Measurements from ENCODE around the gene PRKAG3. TPM values are rescaled to one million over a fixed set of nuclear protein-coding genes. Genes with fewer than 3 reads are reported as not detected.

PRKAG3 gene
- polyA plus RNA-seq, 1 experiment = not detected

GRCh38 chr2:218863021-218863520 is 31.5 kb upstream of the PRKAG3 start:
- TF ChIP-seq CTCF (IDR thresholded peaks at IDR 0.05; ENCODE audit: insufficient read depth, low read depth, low read length) = no peak
- Histone ChIP-seq H3K4me3 (ENCODE audit: low read depth, low read length) (no peak overlapping the region), H3K36me3 (ENCODE audit: control insufficient read depth, insufficient read depth, low read length) (no peaks in the 10 kb centered on the region), H3K27me3 (ENCODE audit: control insufficient read depth, insufficient read depth, low read length) (peaks cover 46% of the 10 kb centered on the region)
- no peak for DNase-seq (ENCODE audit: low read depth)
- ChIA-PET CTCF (interaction anchor here (0.8 to 9.9 kb wide), 4 partner anchors 11 to 137 kb away, joined by 3 to 83 read pairs (median 16); no protein-coding TSS in a partner anchor), POLR2A (interaction anchor here (0.6 kb wide), 1 partner anchor 13 kb away, joined by 4 read pairs; no protein-coding TSS in a partner anchor)

- TF ChIP-seq CTCF (IDR thresholded peaks at IDR 0.05; ENCODE audit: insufficient read depth, low read depth, low read length) = no peak
- H3K36me3 ChIP-seq (ENCODE audit: control insufficient read depth, insufficient read depth, low read length) = no peaks in the 10 kb centered on the region
- no peak for DNase-seq (ENCODE audit: low read depth)
- no peak overlapping the region for H3K4me3 ChIP-seq (ENCODE audit: low read depth, low read length)
- CTCF ChIA-PET = interaction anchor here (1.0 to 9.9 kb wide), 5 partner anchors 10 to 151 kb away, joined by 3 to 83 read pairs (median 4); no protein-coding TSS in a partner anchor
- POLR2A ChIA-PET = no interaction called here
- H3K27me3 ChIP-seq (ENCODE audit: control insufficient read depth, insufficient read depth, low read length) = peaks cover 52% of the 10 kb centered on the region
Measured at GRCh38 chr2:218861645-218862318, 30.2 kb upstream of the PRKAG3 start.

GRCh38 chr2:218860950-218861381 is 29.4 kb upstream of the PRKAG3 start:
- CTCF ChIA-PET = interaction anchor here (0.7 to 9.9 kb wide), 10 partner anchors 8 to 287 kb away, joined by 3 to 83 read pairs (median 4); no protein-coding TSS in a partner anchor
- Histone ChIP-seq H3K27me3 (ENCODE audit: control insufficient read depth, insufficient read depth, low read length) (peaks cover 54% of the 10 kb centered on the region), H3K4me3 (ENCODE audit: low read depth, low read length) (no peak overlapping the region), H3K36me3 (ENCODE audit: control insufficient read depth, insufficient read depth, low read length) (no peaks in the 10 kb centered on the region)
- TF ChIP-seq CTCF (IDR thresholded peaks at IDR 0.05; ENCODE audit: insufficient read depth, low read depth, low read length) = no peak
- no peak for DNase-seq (ENCODE audit: low read depth)
- POLR2A ChIA-PET = interaction anchor here (0.5 kb wide), 1 partner anchor 130 kb away, joined by 6 read pairs; no protein-coding TSS in a partner anchor

- no peak overlapping the region for H3K4me3 ChIP-seq (ENCODE audit: low read depth, low read length)
- CTCF ChIA-PET = interaction anchor here (0.8 to 9.9 kb wide), 8 partner anchors 8 to 149 kb away, joined by 3 to 83 read pairs (median 4); no protein-coding TSS in a partner anchor
- H3K36me3 ChIP-seq (ENCODE audit: control insufficient read depth, insufficient read depth, low read length) = no peaks in the 10 kb centered on the region
- POLR2A ChIA-PET = interaction anchor here (0.5 kb wide), 1 partner anchor 130 kb away, joined by 6 read pairs; no protein-coding TSS in a partner anchor
- H3K27me3 ChIP-seq (ENCODE audit: control insufficient read depth, insufficient read depth, low read length) = peaks cover 60% of the 10 kb centered on the region
- no peak for DNase-seq (ENCODE audit: low read depth)
- TF ChIP-seq CTCF (IDR thresholded peaks at IDR 0.05; ENCODE audit: insufficient read depth, low read depth, low read length) = no peak
Measured at GRCh38 chr2:218859988-218860831, 28.6 kb upstream of the PRKAG3 start.

All from BJ (cell line).